GM21423 (cell line): ENCODE results near the gene NT5C3A.
A peak's percentile ranks its signal among the peaks of the same experiment; 100 is the strongest.
"Not testable (repeated sequence)": the region's sequence is repeated elsewhere in the genome, so short reads cannot be mapped to it uniquely, and the experiment has no call there.

Experiments used
- ATAC-seq: cut with Tn5 transposase; IDR thresholded peaks from one replicate; pipeline ENCODE4 v1.9.1; 2021; ENCODE audit warnings: mild to moderate bottlenecking, moderate library complexity; ENCODE audit not compliant: unreplicated experiment

The NT5C3A gene

GRCh38 chr7:33043501-33044400 is 18.8 kb downstream of the NT5C3A start:
- no peak for ATAC-seq

GRCh38 chr7:33041631-33042428 is 20.7 kb downstream of the NT5C3A start:
- no peak for ATAC-seq

GRCh38 chr7:33040803-33041516 is 21.6 kb downstream of the NT5C3A start:
- peak; percentile 93 for ATAC-seq

- no peak for ATAC-seq
Observed at GRCh38 chr7:33039903-33040292, 22.7 kb downstream of the NT5C3A start.

GRCh38 chr7:33039257-33039902 is 23.2 kb downstream of the NT5C3A start:
- ATAC-seq: peak; percentile 39

- no peak for ATAC-seq
Observed at GRCh38 chr7:33038639-33039038, 23.9 kb downstream of the NT5C3A start.

- no peak for ATAC-seq
Observed at GRCh38 chr7:33035776-33036175, 26.8 kb downstream of the NT5C3A start.

- no peak for ATAC-seq
Observed at GRCh38 chr7:33024189-33024757, 38.3 kb downstream of the NT5C3A start.

- no peak for ATAC-seq
Observed at GRCh38 chr7:33012364-33012763, 50.2 kb downstream of the NT5C3A start.

GRCh38 chr7:33009734-33010133 is 52.8 kb downstream of the NT5C3A start:
- ATAC-seq: no peak

- ATAC-seq: not testable (repeated sequence)
Observed at GRCh38 chr7:33005690-33006089, 56.9 kb downstream of the NT5C3A start.

- ATAC-seq: not testable (repeated sequence)
Observed at GRCh38 chr7:33005193-33005592, 57.4 kb downstream of the NT5C3A start.

- not testable (repeated sequence) for ATAC-seq
Observed at GRCh38 chr7:33004104-33004616, 58.4 kb downstream of the NT5C3A start.

GRCh38 chr7:33003111-33003510 is 59.5 kb downstream of the NT5C3A start:
- ATAC-seq: not testable (repeated sequence)

GRCh38 chr7:32999380-32999779 is 63.2 kb downstream of the NT5C3A start:
- not testable (repeated sequence) for ATAC-seq

GRCh38 chr7:32998361-32999171 is 64.0 kb downstream of the NT5C3A start:
- ATAC-seq: peak; percentile 65

GRCh38 chr7:32997956-32998355 is 64.6 kb downstream of the NT5C3A start:
- peak; percentile 10 for ATAC-seq

GRCh38 chr7:32992750-32993149 is 69.8 kb downstream of the NT5C3A start:
- not testable (repeated sequence) for ATAC-seq
